Stimulated activated CD8-positive, alpha-beta memory T cell treated with anti-CD3 and anti-CD28 coated beads, Interleukin-7, amount 100 ng/mL, for 48 hours (primary cell): Measurements from ENCODE around the gene BCL2L2.

Source experiments
- DNase-seq, 2 donors: peaks; one replicate each; pipeline ENCODE4 v3.0.0-alpha.2; 2020; ENCODE audit warnings: low read depth in 1 of 2; ENCODE audit errors: extremely low read depth in 1 of 2

BCL2L2 gene

DNA sequence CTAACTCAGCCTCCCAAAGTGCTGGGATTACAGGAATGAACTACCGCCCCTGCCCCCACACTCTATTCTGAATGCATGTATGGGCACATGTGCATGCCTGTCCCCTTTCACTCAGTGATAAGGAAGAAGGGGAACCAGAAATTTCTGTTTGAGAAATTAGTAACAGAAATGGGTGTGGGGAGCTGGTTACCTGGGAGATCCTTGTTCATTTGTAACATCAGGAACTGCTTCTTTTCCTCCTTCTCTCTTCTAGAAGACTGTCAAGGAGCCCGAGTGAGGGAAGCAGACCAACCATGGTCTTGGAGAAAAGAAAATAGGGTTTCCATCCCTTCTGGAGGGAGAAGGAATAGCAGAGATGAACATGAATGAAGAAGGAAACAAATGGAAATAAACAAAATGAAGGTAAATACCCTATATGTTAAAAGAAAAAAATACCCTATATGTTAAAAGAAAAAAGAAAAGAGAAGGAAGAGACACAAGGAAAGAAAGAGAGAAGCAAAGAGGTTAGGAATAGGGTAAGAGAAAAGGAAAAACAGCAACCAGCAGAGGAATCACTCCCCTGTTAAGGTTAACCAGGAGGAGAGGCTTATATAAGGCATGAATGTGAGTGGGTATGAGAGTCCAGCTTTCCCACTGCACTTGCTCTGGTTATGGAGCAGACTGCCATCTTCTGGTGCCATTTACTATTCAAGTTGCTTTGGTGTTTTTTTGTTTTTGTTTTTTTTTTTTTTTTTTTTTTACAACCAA lies 7.2 kb upstream of the BCL2L2 start:
- no peak for DNase-seq

DNA sequence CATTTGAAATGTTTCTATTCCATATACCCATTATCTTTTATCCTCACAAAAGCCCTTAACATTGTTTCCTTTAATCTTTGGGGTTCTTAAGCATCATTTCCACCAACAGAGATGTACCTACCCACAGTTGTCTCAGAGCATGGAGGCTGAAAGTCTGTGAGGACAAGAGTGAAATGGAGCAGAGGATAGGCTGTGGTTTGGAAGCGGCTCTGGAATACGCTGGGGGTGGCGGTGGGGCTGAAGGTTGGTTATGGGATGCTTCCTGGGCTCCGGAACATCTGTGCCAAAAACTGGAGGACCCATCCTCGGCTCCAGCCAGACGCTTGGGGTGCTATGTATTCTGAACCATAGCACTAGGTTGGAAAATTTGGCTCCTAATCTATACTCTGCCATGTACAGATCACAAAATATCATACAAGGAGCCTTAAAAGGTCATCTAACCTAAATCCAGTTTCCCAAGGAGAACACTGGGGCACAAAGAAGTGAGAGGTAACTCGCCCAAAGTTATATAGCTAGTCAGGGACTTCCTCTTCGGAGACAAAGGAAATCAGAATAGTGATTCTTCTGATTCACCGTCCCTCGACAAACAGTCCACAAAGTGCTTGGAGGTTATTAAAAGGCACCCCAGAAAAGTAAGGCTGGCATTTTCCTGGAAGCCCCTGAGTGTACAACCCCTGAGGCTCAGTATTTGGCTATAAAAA lies 6.5 kb upstream of the BCL2L2 start:
- no peak for DNase-seq

DNA sequence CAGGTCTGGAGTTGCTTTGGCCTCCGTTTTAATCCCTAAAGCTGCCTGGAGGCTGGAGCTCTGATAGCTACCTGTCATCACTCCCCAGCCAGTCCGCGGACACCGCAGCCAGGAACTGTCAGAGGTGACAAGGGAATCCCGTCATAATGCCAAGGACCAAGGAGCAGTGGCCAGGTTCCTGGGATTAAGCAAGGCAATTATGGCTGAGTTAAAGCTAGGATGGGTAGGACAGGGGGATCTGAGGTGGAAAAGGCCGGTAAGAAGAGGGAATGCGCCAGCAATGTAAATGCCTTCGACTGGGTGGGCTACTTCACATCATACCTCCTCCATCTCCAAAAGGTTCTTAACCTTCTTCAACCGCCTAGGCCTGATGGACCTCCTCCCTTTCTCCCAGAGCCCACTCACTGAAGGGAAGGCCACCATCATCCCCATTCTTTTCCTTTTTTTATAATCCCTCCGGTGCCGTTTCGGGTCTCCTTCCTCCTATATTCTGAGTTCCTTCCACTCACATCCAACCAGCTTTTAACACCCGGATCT lies 5.9 kb upstream of the BCL2L2 start:
- DNase-seq: no peak

DNA sequence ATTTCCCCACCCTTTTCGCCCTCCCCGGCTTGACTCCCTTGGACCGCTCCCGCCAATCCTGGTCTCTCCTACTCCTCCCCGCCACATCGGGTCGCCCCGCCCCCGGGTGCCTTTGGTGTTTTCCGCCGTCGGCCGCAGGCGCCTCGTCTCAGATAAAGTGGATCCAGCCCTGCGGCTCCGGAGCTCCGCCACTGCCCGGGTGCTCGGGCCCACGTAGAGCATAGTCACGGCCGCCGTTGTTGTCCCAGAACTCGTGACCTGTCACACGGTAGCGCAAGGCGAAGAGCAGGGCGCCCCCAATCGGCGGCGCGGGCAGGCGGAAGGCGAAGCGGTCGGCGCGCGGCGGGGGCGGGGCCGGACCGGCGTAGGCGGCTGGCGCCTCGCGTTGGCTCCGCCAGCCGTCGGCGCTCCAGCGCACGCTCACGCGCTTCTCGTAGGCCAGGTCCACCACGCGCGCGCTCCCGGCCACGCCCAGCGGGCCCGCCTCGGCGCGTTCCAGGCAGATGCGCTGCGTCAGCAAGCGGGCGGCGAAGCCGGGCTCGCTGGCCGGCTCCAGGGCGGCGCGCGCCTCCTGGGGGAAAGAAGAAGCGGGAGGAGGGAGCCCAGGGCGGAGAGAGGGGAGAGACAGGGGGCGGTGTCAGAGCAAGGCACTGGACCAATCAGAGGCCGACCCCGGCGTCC lies 5.2 kb upstream of the BCL2L2 start:
- DNase-seq: peak; percentile 93 to 98

DNA sequence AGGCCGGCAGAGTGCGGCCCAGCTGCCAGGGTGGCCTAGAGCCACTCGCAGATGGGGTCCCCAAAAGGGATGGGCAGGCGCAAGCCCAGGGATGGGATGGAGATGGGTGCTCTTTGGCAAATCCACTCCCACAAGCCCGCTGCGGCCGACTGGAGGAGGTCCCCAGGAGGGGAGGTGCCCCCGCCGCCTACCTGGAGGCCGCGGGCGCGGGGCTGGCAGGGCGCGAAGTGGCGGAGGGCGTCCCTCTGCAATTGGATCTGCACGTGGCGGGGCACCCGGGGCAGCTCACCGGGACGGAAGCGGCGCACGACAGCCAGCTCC lies 4.7 kb upstream of the BCL2L2 start:
- no peak for DNase-seq

- DNase-seq: peak; percentile 74 to 88
Measured at GRCh38 chr14:23302290-23303225, 4.1 kb upstream of the BCL2L2 start, which contains the start of gene PPP1R3E. TSS of gene PPP1R3E (minus strand) at chr14:23302859. CDS start at chr14:23302576, 283 bp downstream.

DNA sequence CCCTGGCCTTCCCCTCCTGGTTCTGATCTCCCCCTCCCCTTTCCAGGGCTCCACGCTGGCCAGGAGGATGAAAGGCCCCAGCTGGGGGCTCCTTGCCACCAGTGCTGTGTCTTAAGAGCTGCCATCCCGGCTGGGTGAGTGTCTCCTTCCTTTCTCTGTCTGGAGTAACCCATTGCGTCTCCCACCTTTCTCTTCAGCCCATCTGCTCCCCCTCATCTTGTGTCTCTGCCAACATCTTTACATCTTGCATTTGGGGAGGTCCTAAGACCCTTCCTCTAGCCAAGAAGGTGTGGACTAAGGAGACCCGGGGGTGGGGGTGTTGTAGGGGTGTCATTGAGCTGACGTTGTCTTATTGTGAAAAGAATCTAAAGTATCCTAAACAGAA lies 505 bp downstream of the BCL2L2 start:
- no peak for DNase-seq

- DNase-seq: no peak
Measured at GRCh38 chr14:23307687-23308644, 1.3 kb downstream of the BCL2L2 start.

DNA sequence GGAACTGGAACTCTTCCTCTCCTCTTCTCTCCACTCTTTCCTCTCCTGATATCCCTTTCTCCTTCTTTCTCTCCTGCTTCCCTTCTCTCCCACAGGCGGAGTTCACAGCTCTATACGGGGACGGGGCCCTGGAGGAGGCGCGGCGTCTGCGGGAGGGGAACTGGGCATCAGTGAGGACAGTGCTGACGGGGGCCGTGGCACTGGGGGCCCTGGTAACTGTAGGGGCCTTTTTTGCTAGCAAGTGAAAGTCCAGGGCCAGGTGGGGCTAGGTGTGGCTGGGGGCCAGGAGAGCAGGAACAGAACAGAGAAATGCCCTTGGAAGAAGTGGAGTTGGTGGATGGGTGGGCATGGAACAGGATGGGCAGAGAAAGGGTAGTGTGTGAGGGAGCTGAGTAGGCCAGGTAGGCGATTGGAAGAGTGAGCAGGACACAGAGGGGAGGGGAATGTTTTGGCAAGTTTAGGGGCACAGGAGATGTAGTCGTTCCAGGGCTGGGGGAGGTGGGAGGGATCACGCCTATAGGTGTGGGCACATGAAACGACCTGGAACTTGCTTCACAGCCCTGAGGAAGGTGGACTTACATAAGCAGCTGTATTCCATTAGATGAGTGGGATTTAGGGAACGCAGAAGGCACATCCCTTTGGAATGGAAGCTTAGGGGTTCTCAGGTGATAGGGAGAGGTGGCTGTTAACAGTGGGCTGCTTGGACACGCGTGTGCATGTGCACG lies 2.2 kb downstream of the BCL2L2 start:
- no peak for DNase-seq

DNA sequence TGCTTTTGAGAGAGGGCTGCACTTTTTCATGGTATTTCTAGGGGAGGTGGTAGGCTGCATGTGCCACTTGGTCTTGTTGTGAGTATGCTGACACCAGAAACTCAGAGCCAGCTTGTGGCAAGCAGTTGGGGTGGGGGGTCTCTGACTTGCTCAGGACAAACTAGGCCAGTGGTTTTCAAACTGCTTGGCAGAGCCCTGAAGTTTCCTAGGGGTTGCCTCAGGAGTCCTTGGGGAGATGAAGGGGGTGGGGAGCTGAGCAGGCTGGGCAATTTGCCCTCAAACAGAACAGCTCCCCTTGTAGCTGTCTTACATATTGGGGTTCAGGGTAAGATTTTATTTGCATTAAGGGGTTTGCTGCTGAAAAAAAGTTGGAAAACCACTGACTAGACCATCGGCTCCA lies 3.9 kb downstream of the BCL2L2 start:
- DNase-seq: no peak

GRCh38 chr14:23316300-23316699 lies 9.7 kb downstream of the BCL2L2 start:
- DNase-seq: no peak

DNA sequence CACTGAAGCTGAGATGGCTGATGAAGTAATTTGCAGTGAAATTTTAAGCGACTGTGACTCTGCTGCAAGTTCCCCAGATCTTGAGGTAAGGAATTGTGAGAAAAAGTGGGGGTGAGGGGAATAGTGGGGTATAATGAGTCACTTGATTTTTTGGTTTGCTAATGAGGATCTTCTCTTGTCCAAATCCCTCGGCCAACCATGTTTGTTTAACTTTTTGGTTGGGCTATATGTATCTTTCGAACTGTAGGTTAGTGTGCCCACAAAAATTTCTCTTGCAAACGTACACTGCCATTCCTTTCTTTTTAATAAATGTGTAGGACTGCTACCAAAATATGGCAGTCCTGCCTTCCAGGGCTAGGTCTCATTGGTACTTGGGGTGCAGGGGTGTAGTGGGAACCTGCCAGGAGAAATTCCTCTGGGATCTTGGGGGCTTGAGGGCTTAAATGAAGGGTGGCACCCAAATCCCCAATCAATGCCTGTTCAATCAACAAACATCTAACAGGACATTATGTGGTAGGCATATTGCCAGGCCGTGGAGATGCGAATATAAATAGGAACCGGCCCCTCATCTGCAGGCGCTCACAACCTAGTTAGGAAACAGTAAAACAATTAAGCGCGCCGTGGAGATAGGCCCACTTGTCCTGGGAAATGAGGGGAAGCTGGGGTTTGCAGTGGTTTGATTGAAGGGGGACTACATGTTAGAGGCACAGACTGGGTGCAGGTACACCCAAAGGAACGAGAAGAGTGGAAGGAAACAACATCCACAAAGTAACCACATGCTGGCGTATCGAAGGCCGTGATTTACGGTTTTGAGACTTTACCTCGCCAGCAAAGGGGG lies 13.3 kb downstream of the BCL2L2 start:
- no peak for DNase-seq

DNA sequence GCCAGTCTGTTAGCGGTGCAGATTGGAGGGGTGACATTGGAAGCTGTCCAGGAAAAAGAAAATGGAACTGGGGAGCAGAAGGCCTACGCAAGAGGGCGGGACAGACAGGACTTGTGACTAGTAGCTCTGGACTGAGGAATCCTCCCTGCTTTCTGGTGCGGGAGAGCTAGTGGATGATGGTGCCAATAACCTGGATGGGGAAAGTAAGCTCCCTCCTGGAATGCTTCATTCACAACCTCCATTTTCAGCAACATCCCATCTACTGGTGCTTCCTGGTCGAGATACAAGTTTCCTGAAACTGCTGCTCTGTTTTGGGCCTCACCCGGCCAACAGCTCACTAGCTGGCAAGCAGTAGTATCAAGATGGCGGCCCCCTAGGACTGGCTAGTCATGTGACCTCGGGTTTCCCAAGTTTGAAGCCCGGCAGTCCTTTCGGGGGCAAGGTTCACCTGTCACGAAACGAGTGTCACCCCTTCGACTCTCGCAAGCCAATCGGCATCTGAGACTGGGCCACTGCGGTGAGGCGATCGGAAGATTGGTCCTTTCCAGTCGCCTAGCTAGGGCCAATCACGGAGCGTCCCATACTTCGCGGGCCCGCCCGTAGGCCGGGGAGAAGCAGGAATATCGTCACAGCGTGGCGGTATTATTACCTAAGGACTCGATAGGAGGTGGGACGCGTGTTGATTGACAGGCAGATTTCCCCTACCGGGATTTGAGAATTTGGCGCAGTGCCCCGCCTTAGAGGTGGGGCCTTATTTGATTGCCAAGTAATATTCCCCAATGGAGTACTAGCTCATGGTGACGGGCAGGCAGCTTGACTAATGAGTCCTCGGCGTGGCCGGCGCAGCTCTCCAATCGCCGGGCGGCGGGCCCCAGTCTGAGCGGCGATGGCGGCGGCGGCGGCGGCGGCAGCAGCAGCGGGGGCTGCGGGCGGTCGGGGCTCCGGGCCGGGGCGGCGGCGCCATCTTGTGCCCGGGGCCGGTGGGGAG lies 14.2 kb downstream of the BCL2L2 start, which contains the start of gene PABPN1:
Gene PABPN1, plus strand, starts transcription at position 874 of the 988 bp plus-strand sequence. Its CDS starts 13 bp downstream, at position 887.
- peak; percentile 92 to 98 for DNase-seq

GRCh38 chr14:23321572-23322547 lies 15.2 kb downstream of the BCL2L2 start:
- peak; percentile 42 to 53 for DNase-seq
